NB4 (cell line): ENCODE data around the gene RTL1.

ENCODE experiments used
- CTCF ChIP-seq: IDR thresholded peaks from one replicate; pipeline ENCODE4 v1.5.1; 2012; ENCODE audit warnings: low read depth, low read length
- MAX ChIP-seq: IDR thresholded peaks from 2 replicates; pipeline ENCODE4 v1.6.1; 2011; ENCODE audit warnings: low read depth, low read length
- MYC ChIP-seq: IDR thresholded peaks from 2 replicates; pipeline ENCODE4 v1.6.1; 2011; ENCODE audit warnings: low read depth, low read length
- POLR2A ChIP-seq: IDR thresholded peaks from 2 replicates; pipeline ENCODE4 v1.6.1; 2011; ENCODE audit warnings: mild to moderate bottlenecking; ENCODE audit not compliant: insufficient read length; ENCODE audit errors: extremely low read depth

GRCh38 chr14:100864206-100864605, 39.3 kb downstream of the RTL1 start:
- TF ChIP-seq CTCF (no peak), MAX (no peak), POLR2A (no peak), MYC (no peak)
